ENCODE data around the gene GSE1. TPM values are rescaled to one million over a fixed set of nuclear protein-coding genes. Genes with fewer than 3 reads are reported as not detected.

Gene GSE1
- total RNA-seq, 1 donor from 2014 or later: 12.9 TPM

DNA sequence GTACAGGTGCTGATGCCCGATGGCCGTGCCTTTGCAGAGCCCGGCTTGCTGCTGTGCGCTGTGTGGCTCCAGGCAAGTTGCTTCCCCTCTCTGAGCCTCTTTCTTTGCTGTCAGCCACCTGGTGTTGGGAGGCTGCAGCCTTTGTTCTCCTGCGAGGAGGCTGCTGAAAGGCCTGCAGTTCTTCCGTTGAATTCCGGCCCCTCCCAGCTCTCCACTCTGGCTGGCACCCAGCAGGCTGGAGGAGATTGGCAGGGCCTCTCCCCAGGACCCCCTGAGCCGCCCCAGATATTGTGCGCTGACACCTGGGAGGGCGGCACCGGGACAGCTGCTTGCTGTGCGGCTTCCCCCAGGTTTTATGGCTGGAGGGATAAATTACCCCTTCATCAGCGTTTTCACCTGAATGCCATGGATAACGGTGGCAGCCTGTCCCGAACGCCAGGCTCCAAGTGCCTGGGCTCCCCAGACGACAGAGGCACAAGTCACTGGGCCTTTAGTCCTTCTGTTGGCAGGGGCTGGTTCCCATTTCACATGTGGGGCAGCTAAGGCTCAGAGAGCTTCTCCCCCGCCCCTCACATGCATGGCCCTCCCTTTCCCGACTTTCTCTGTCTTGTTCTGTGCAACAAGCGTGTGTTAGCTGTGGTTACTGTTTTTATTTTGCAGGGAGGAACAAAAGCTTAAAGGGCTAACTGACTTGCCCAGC lies 35.1 kb upstream of the GSE1 start:
- no peak for FAIRE-seq
- no peak overlapping the region for H3K4me3 ChIP-seq (ENCODE audit: low read depth, low read length)
- TF ChIP-seq CTCF (IDR thresholded peaks at IDR 0.05; ENCODE audit: insufficient read depth, low read length, severe bottlenecking): no peak
- no peak for DNase-seq (ENCODE audit: low read depth)
- H3K27me3 ChIP-seq (ENCODE audit: control insufficient read depth, insufficient read depth, low read length): peaks cover 4% of the 10 kb centered on the region
- no peaks in the 10 kb centered on the region for H3K36me3 ChIP-seq (ENCODE audit: control insufficient read depth, insufficient read depth, low read length)

DNA sequence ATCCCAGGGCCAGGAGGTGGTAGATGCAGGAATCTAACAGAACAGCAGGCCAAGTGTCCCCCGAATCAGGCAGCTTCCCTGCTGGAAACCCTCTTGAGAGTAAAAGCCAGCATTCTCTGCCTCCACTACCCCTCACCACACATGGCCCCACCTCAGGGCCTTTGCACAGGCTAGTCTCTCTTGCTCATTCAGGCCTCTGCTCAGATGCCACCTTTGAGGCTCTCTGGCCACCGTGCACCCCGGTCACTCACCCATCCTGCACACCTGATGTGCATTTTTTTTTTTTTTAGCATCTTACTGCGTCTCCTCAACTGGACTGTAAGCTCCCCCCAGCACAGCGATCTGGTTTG lies 34.5 kb upstream of the GSE1 start:
- Histone ChIP-seq H3K4me3 (ENCODE audit: low read depth, low read length) (no peak overlapping the region), H3K36me3 (ENCODE audit: control insufficient read depth, insufficient read depth, low read length) (no peaks in the 10 kb centered on the region), H3K27me3 (ENCODE audit: control insufficient read depth, insufficient read depth, low read length) (peaks cover 4% of the 10 kb centered on the region)
- DNase-seq (ENCODE audit: low read depth): no peak
- TF ChIP-seq CTCF (IDR thresholded peaks at IDR 0.05; ENCODE audit: insufficient read depth, low read length, severe bottlenecking): no peak
- no peak for FAIRE-seq

- FAIRE-seq: no peak
- no peak for TF ChIP-seq CTCF (IDR thresholded peaks at IDR 0.05; ENCODE audit: insufficient read depth, low read length, severe bottlenecking)
- H3K27me3 ChIP-seq (ENCODE audit: control insufficient read depth, insufficient read depth, low read length): peaks cover 4% of the 10 kb centered on the region
These were observed 33.9 kb upstream of the GSE1 start for GRCh38 chr16:85579191-85579590.

DNA sequence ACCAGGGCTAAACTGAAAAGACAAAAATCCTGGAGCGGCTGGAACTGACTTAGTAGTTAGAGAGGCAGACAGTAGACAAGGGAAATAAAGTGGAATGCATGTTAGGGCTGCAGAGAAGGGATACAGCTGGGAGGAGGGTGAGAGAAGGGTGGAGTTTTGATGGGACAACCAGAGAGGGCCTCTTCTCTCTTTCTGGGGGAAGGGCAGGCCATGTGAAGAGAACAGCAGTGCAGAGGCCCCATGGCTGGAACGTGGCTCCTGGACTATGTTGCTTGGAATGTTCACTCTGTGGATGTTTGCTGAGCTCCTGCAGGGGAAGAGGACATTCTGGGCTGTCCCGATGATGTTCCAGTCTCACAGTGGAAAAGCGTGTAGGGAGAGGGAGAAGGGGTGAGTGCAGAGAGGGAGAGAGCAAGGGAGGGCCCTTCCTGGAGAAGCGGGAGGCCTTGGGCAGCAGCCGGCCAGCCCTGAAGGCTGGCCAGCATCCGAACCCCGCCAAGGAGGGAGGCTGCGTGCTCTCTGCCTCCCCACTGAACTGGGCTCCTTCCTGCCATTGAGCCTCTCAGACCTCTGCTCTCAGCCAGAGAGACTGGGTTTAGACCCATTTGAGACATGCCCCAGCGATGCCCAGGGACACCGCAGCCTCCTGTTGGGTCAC lies 33.1 kb upstream of the GSE1 start:
- no peak for DNase-seq (ENCODE audit: low read depth)
- no peak for FAIRE-seq
- TF ChIP-seq CTCF (IDR thresholded peaks at IDR 0.05; ENCODE audit: insufficient read depth, low read length, severe bottlenecking): no peak
- H3K4me3 ChIP-seq (ENCODE audit: low read depth, low read length): no peak overlapping the region
- H3K27me3 ChIP-seq (ENCODE audit: control insufficient read depth, insufficient read depth, low read length): peaks cover 4% of the 10 kb centered on the region
- no peaks in the 10 kb centered on the region for H3K36me3 ChIP-seq (ENCODE audit: control insufficient read depth, insufficient read depth, low read length)

More at GRCh38 chr16:85579191-85579590, 33.9 kb upstream of the GSE1 start:
- no peak for DNase-seq (ENCODE audit: low read depth)
- no peaks in the 10 kb centered on the region for H3K36me3 ChIP-seq (ENCODE audit: control insufficient read depth, insufficient read depth, low read length)
- H3K4me3 ChIP-seq (ENCODE audit: low read depth, low read length): no peak overlapping the region

DNA sequence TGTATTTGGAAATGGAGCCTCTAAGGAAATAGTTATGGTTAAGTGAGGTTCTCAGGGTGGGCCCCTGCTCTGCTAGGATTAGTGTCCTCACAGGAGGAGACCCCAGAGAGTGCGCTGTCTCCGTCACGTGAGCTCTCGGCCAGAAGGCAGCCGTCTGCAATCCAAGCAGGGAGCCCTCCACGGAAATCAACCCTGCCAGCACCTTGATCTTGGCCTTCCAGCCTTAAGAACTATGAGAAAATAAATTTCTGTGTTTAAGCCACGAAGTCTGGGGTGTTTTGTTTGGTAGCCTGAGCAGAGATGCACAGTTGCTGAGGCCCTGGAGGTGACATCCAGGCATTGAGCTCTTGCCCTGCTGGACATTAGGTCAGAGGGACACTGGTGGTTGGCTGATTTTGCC lies 32.4 kb upstream of the GSE1 start:
- Histone ChIP-seq H3K27me3 (ENCODE audit: control insufficient read depth, insufficient read depth, low read length) (peaks cover 2% of the 10 kb centered on the region), H3K4me3 (ENCODE audit: low read depth, low read length) (no peak overlapping the region), H3K36me3 (ENCODE audit: control insufficient read depth, insufficient read depth, low read length) (no peaks in the 10 kb centered on the region)
- DNase-seq (ENCODE audit: low read depth) (no peak), FAIRE-seq (no peak)
- no peak for TF ChIP-seq CTCF (IDR thresholded peaks at IDR 0.05; ENCODE audit: insufficient read depth, low read length, severe bottlenecking)
